GM23338 (cell line): ENCODE measurements around the gene CASP7. TPM values are rescaled to one million over a fixed set of nuclear protein-coding genes. Genes with fewer than 3 reads are reported as not detected.

Source experiments
- ATAC-seq: fragments of 200-7000 bp; cut with Tn5 transposase; 3 replicates; pipeline ENCODE4 v1.9.1; 2020
- DNase-seq: peaks from one replicate; pipeline ENCODE4 v3.0.0-alpha.2; 2015; ENCODE audit warnings: low spot score
- H2AFZ ChIP-seq: fragments of 200-600 bp; sonication (generic); 2 replicates; pipeline ENCODE4 v1.8.0; 2016; ENCODE audit warnings: antibody characterized with exemption, mild to moderate bottlenecking, moderate library complexity
- H3F3A ChIP-seq: fragments of 200-600 bp; sonication (generic); replicated peaks from 2 replicates; pipeline ENCODE4 v1.8.0; 2017; ENCODE audit warnings: antibody characterized with exemption, mixed run types, low read depth
- H3K27ac ChIP-seq: fragments of 200-600 bp; sonication (generic); 2 replicates; pipeline ENCODE4 v1.6.1; 2016; ENCODE audit warnings: low read depth
- H3K27me3 ChIP-seq: fragments of 200-600 bp; sonication (generic); 2 replicates; pipeline ENCODE4 v1.8.0; 2016; ENCODE audit warnings: mild to moderate bottlenecking, mixed run types, moderate library complexity; ENCODE audit not compliant: insufficient read depth
- H3K36me3 ChIP-seq: fragments of 200-600 bp; sonication (generic); 2 replicates; pipeline ENCODE4 v1.8.0; 2016; ENCODE audit warnings: mild to moderate bottlenecking; ENCODE audit not compliant: insufficient read depth
- H3K4me1 ChIP-seq: fragments of 200-600 bp; sonication (generic); 2 replicates; pipeline ENCODE4 v1.8.0; 2016; ENCODE audit warnings: mild to moderate bottlenecking, moderate library complexity; ENCODE audit not compliant: insufficient read depth
- H3K4me2 ChIP-seq: fragments of 200-600 bp; sonication (generic); 2 replicates; pipeline ENCODE4 v1.7.1; 2017; ENCODE audit warnings: mixed run types
- H3K4me3 ChIP-seq: fragments of 200-600 bp; sonication (generic); 2 replicates; pipeline ENCODE4 v1.6.1; 2016; ENCODE audit warnings: mixed run types
- H3K79me2 ChIP-seq: fragments of 200-600 bp; sonication (generic); replicated peaks from 2 replicates; pipeline ENCODE4 v1.8.0; 2017; ENCODE audit warnings: mild to moderate bottlenecking; ENCODE audit not compliant: insufficient read depth
- H3K9me2 ChIP-seq: fragments of 200-600 bp; sonication (generic); 2 replicates; pipeline ENCODE4 v1.8.0; 2017; ENCODE audit not compliant: insufficient read depth
- H4K20me1 ChIP-seq: fragments of 200-600 bp; sonication (generic); replicated peaks from 2 replicates; pipeline ENCODE4 v1.8.0; 2017; ENCODE audit warnings: mild to moderate bottlenecking; ENCODE audit not compliant: insufficient read depth
- H3K27ac Mint-ChIP-seq: 2 replicates; pipeline ENCODE4 v1.8.0; 2020; ENCODE audit warnings: inconsistent platforms, mild to moderate bottlenecking, moderate library complexity, mixed read lengths
- H3K27me3 Mint-ChIP-seq: 3 replicates; pipeline ENCODE4 v1.8.0; 2022; ENCODE audit warnings: low read depth, mild to moderate bottlenecking, moderate library complexity, mixed read lengths, inconsistent platforms; ENCODE audit not compliant: insufficient read depth, poor library complexity
- H3K36me3 Mint-ChIP-seq: 3 replicates; pipeline ENCODE4 v1.8.0; 2021; ENCODE audit warnings: low read depth, mild to moderate bottlenecking, inconsistent platforms, moderate library complexity, mixed read lengths
- H3K4me1 Mint-ChIP-seq: 3 replicates; pipeline ENCODE4 v1.8.0; 2020; ENCODE audit warnings: mild to moderate bottlenecking, inconsistent platforms, mixed read lengths
- H3K4me3 Mint-ChIP-seq: 3 replicates; pipeline ENCODE4 v1.8.0; 2021; ENCODE audit warnings: moderate library complexity, mild to moderate bottlenecking, inconsistent platforms, mixed read lengths
- H3K9me3 Mint-ChIP-seq: 3 replicates; pipeline ENCODE4 v1.8.0; 2020; ENCODE audit warnings: moderate library complexity, mild to moderate bottlenecking, inconsistent platforms, mixed read lengths
- CREB1 ChIP-seq: fragments of 250-450 bp; sonication (Bioruptor Pico); IDR thresholded peaks from 2 replicates; pipeline ENCODE4 v1.5.0; 2020; ENCODE audit warnings: low read depth, mild to moderate bottlenecking, moderate library complexity
- CTCF ChIP-seq, 2 experiments: fragments of 200-600 bp in 1 of 2; sonication (generic) in 1 of 2; conservative IDR thresholded peaks; 2 replicates each; pipeline versions ENCODE4 v1.5.1 to v1.6.1; 2016 to 2017; ENCODE audit warnings: antibody characterized with exemption in 2 of 2, low read depth in 2 of 2, mild to moderate bottlenecking in 2 of 2, moderate library complexity in 1 of 2
- ETS1 ChIP-seq: IDR thresholded peaks from 2 replicates; pipeline ENCODE4 v1.6.1; 2016; ENCODE audit warnings: antibody characterized with exemption
- EZH2 ChIP-seq: fragments of 200-600 bp; sonication (generic); IDR thresholded peaks from one replicate; pipeline ENCODE4 v1.8.0; 2017; ENCODE audit warnings: antibody characterized with exemption, mild to moderate bottlenecking, low read depth; ENCODE audit not compliant: unreplicated experiment
- EZH2phosphoT487 ChIP-seq: fragments of 200-600 bp; sonication (generic); IDR thresholded peaks from one replicate; pipeline ENCODE4 v1.8.1; 2018; ENCODE audit warnings: antibody characterized with exemption; ENCODE audit not compliant: unreplicated experiment
- JUNB ChIP-seq: IDR thresholded peaks from one replicate; pipeline ENCODE4 v1.6.1; 2016; ENCODE audit warnings: antibody characterized with exemption; ENCODE audit not compliant: unreplicated experiment
- NANOG ChIP-seq: IDR thresholded peaks from 2 replicates; pipeline ENCODE4 v1.6.1; 2016; ENCODE audit warnings: antibody characterized with exemption, borderline replicate concordance
- POLR2AphosphoS5 ChIP-seq: IDR thresholded peaks from 2 replicates; pipeline ENCODE4 v1.6.1; 2016; ENCODE audit warnings: antibody characterized with exemption, low read depth
- REST ChIP-seq: IDR thresholded peaks from one replicate; pipeline ENCODE4 v1.6.1; 2018; ENCODE audit warnings: antibody characterized with exemption; ENCODE audit not compliant: unreplicated experiment
- STAT1 ChIP-seq: IDR thresholded peaks from one replicate; pipeline ENCODE4 v1.6.1; 2016; ENCODE audit warnings: antibody characterized with exemption; ENCODE audit not compliant: unreplicated experiment
- ZNF114 ChIP-seq: fragments of 250-450 bp; sonication (Bioruptor Pico); IDR thresholded peaks from 2 replicates; pipeline ENCODE4 v1.5.0; 2020; ENCODE audit warnings: mild to moderate bottlenecking, moderate library complexity
- ZNF331 ChIP-seq: fragments of 250-450 bp; sonication (Bioruptor Pico); IDR thresholded peaks from 2 replicates; pipeline ENCODE4 v1.5.0; 2020; ENCODE audit warnings: low read depth, mild to moderate bottlenecking, moderate library complexity
- polyA plus RNA-seq: library from polyadenylated mRNA; unstranded; fragments of >200 nt; fragmentation: Nextera tagmentation; extraction: Ambion mirVana; gene quantifications from 2 replicates; pipeline ENCODE4 v1.2.1, GENCODE V29; 2016
- total RNA-seq: library from RNA; depleted of rRNA; stranded (reverse); fragments of >200 nt; shearing (Covaris generic); gene quantifications from 2 replicates; pipeline ENCODE4 v1.2.3, GENCODE V29; 2014
- TF ChIP-seq, protein P1 (sequence below): fragments of 250-450 bp; sonication (Bioruptor Pico); IDR thresholded peaks from 2 replicates; pipeline ENCODE4 v1.5.0; 2020; ENCODE audit warnings: mild to moderate bottlenecking, moderate library complexity

CASP7 gene
- total and polyA plus RNA-seq, 2 experiments from 2014 or later, result 2.1 to 7.0 TPM

DNA sequence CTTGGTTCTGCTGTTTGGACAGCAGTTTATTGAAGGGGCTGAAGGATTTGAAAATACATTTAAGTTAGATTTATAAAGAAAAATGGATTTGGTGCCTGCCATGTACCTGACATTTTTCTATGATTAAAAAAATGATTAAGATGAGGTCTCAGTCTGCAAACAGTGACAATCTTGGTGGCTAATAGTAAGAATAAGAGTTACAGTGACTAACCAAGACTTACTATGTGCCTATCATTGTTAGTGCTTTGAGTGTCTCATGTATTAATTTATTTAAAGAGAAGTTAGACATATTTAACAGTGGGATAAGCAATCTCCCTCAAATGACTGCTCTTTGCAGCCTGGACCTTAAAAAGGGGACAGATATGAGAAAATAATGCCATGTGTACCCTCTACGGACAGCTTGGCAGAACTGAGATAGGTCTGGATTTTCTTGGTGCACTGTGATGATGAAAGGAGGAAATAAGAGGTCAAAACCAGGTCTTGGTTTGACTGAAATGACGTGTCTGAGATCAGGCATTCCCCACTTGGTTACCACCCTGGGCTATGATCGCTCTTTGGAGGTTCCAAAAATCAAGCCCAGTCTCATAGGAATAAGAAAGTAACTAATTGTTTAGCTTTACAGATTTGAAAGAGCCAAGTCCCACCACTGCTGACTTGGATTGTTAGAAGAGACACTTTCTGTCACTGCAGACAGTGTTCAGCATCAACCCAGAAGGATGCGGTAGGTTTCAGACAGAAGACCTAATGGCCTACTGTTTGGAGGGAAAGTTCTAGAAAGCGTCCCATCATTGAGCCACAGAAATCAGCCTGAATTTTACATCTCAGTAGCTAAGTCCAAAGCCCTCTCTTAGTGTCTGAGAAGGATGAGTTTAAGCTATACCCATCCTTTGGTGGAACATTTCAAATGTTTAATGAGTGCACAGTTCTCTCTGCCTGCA is 2.1 kb downstream of the CASP7 start:
- TF ChIP-seq NANOG (no peak), CTCF (conservative IDR thresholded peaks at IDR 0.05; ENCODE audit: low read depth in 2 of 2) (no peak), POLR2AphosphoS5 (no peak), ZNF114 (CRISPR knock-in tag) (no peak), EZH2phosphoT487 (no peak), JUNB (no peak), EZH2 (no peak), ZNF331 (CRISPR knock-in tag) (no peak), ETS1 (no peak), STAT1 (no peak), CREB1 (CRISPR knock-in tag) (no peak), REST (no peak)
- TF ChIP-seq, protein P1, sequence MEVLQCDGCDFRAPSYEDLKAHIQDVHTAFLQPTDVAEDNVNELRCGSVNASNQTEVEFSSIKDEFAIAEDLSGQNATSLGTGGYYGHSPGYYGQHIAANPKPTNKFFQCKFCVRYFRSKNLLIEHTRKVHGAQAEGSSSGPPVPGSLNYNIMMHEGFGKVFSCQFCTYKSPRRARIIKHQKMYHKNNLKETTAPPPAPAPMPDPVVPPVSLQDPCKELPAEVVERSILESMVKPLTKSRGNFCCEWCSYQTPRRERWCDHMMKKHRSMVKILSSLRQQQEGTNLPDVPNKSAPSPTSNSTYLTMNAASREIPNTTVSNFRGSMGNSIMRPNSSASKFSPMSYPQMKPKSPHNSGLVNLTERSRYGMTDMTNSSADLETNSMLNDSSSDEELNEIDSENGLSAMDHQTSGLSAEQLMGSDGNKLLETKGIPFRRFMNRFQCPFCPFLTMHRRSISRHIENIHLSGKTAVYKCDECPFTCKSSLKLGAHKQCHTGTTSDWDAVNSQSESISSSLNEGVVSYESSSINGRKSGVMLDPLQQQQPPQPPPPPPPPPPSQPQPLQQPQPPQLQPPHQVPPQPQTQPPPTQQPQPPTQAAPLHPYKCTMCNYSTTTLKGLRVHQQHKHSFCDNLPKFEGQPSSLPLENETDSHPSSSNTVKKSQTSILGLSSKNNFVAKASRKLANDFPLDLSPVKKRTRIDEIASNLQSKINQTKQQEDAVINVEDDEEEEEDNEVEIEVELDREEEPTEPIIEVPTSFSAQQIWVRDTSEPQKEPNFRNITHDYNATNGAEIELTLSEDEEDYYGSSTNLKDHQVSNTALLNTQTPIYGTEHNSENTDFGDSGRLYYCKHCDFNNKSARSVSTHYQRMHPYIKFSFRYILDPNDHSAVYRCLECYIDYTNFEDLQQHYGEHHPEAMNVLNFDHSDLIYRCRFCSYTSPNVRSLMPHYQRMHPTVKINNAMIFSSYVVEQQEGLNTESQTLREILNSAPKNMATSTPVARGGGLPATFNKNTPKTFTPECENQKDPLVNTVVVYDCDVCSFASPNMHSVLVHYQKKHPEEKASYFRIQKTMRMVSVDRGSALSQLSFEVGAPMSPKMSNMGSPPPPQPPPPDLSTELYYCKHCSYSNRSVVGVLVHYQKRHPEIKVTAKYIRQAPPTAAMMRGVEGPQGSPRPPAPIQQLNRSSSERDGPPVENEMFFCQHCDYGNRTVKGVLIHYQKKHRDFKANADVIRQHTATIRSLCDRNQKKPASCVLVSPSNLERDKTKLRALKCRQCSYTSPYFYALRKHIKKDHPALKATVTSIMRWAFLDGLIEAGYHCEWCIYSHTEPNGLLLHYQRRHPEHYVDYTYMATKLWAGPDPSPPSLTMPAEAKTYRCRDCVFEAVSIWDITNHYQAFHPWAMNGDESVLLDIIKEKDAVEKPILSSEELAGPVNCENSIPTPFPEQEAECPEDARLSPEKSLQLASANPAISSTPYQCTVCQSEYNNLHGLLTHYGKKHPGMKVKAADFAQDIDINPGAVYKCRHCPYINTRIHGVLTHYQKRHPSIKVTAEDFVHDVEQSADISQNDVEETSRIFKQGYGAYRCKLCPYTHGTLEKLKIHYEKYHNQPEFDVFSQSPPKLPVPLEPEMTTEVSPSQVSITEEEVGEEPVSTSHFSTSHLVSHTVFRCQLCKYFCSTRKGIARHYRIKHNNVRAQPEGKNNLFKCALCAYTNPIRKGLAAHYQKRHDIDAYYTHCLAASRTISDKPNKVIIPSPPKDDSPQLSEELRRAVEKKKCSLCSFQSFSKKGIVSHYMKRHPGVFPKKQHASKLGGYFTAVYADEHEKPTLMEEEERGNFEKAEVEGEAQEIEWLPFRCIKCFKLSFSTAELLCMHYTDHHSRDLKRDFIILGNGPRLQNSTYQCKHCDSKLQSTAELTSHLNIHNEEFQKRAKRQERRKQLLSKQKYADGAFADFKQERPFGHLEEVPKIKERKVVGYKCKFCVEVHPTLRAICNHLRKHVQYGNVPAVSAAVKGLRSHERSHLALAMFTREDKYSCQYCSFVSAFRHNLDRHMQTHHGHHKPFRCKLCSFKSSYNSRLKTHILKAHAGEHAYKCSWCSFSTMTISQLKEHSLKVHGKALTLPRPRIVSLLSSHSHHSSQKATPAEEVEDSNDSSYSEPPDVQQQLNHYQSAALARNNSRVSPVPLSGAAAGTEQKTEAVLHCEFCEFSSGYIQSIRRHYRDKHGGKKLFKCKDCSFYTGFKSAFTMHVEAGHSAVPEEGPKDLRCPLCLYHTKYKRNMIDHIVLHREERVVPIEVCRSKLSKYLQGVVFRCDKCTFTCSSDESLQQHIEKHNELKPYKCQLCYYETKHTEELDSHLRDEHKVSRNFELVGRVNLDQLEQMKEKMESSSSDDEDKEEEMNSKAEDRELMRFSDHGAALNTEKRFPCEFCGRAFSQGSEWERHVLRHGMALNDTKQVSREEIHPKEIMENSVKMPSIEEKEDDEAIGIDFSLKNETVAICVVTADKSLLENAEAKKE (CRISPR knock-in tag), result no peak
- no peaks in the 10 kb centered on the region for H3K36me3 ChIP-seq
- peaks cover 8% of the 10 kb centered on the region; the same call in 1 of the 2 replicates for H3K4me1 ChIP-seq
- H3K27me3 ChIP-seq, result peaks cover 14% of the 10 kb centered on the region
- Mint-ChIP-seq H3K27me3 (peaks cover 10% of the 10 kb centered on the region), H3K36me3 (peaks cover 10% of the 10 kb centered on the region; the same call in 1 of the 3 replicates), H3K4me1 (peaks cover 10% of the 10 kb centered on the region; the same call in 1 of the 3 replicates), H3K9me3 (no peaks in the 10 kb centered on the region), H3K4me3 (no peak overlapping the region; the same call in 2 of the 3 replicates), H3K27ac (no peak overlapping the region)
- no peak overlapping the region for H2AFZ ChIP-seq
- H4K20me1 ChIP-seq, result peaks cover 9% of the 10 kb centered on the region; the same call in 1 of the 2 replicates
- no peak overlapping the region for H3K27ac ChIP-seq
- no peaks in the 10 kb centered on the region for H3F3A ChIP-seq
- ATAC-seq (no peak), DNase-seq (no peak)
- no peaks in the 10 kb centered on the region for H3K9me2 ChIP-seq
- H3K4me3 ChIP-seq, result no peak overlapping the region
- peaks cover 21% of the 10 kb centered on the region; the same call in 1 of the 2 replicates for H3K79me2 ChIP-seq
- H3K4me2 ChIP-seq, result no peak overlapping the region
